Fibroblast of mammary gland (primary cell): Measurements from ENCODE around the gene SIM1.
A peak's percentile ranks its signal among the peaks of the same experiment; 100 is the strongest.

Experiments used
- DNase-seq: peaks from one replicate; pipeline ENCODE4 v3.0.0-alpha.2; 2010; ENCODE audit warnings: low read depth
- H3K4me3 ChIP-seq: 2 replicates; pipeline ENCODE4 v1.5.1; 2011; ENCODE audit warnings: low read depth, mild to moderate bottlenecking, low read length, moderate library complexity; ENCODE audit not compliant: control insufficient read depth
- TF ChIP-seq, protein P1 (sequence below): conservative IDR thresholded peaks from 2 replicates; pipeline ENCODE4 v1.5.1; 2011; ENCODE audit warnings: low read depth, low read length, inconsistent platforms; ENCODE audit not compliant: control insufficient read depth, insufficient read depth

SIM1 gene

GRCh38 chr6:100472674-100473073 lies 8.0 kb upstream of the SIM1 start:
- no peak overlapping the region for H3K4me3 ChIP-seq
- TF ChIP-seq, protein P1, sequence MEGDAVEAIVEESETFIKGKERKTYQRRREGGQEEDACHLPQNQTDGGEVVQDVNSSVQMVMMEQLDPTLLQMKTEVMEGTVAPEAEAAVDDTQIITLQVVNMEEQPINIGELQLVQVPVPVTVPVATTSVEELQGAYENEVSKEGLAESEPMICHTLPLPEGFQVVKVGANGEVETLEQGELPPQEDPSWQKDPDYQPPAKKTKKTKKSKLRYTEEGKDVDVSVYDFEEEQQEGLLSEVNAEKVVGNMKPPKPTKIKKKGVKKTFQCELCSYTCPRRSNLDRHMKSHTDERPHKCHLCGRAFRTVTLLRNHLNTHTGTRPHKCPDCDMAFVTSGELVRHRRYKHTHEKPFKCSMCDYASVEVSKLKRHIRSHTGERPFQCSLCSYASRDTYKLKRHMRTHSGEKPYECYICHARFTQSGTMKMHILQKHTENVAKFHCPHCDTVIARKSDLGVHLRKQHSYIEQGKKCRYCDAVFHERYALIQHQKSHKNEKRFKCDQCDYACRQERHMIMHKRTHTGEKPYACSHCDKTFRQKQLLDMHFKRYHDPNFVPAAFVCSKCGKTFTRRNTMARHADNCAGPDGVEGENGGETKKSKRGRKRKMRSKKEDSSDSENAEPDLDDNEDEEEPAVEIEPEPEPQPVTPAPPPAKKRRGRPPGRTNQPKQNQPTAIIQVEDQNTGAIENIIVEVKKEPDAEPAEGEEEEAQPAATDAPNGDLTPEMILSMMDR, result no peak
- peak; percentile 64 for DNase-seq

- DNase-seq, result no peak
- H3K4me3 ChIP-seq, result no peak overlapping the region
- TF ChIP-seq, protein P1, result no peak
These were observed 5.8 kb upstream of the SIM1 start for GRCh38 chr6:100470422-100471120.

- DNase-seq, result no peak
- TF ChIP-seq, protein P1, result no peak
- H3K4me3 ChIP-seq, result no peak overlapping the region
These were observed 4.6 kb upstream of the SIM1 start for GRCh38 chr6:100469101-100469859.

DNA sequence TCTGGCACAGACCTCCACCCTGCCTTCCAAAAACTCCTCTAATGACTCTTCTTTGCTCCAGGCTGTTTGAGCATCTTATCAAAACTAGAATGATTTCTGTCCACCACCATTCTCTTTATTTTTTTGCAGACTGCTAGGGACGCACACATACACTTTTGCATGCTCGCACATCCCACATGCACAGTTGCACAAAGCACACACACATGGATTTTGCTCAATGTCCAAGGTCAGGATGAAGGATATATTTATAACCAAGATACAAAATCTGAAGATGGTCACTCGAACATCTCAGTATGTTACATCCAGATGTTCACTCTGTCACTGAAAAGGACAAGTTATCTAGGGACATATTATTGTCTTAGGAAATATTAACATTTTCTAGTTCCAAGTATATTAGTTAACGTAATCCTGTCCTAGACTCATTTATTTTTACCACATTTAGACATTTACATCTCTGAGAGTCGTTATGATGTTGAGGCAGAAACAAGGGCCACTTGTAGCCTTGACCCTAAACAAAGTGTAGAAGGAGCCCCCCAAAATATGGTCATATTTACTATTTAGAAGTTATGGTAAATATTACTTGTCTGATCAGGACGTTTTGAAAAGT lies 3.4 kb upstream of the SIM1 start:
- H3K4me3 ChIP-seq, result no peak overlapping the region
- TF ChIP-seq, protein P1, result no peak
- no peak for DNase-seq

- TF ChIP-seq, protein P1, result no peak
- no peak overlapping the region for H3K4me3 ChIP-seq
- no peak for DNase-seq
These were observed 2.7 kb upstream of the SIM1 start for GRCh38 chr6:100467129-100468015.
